Measurements from ENCODE around the gene SH2D6.

GRCh38 chr2:85445316-85446295 lies 27.1 kb downstream of the SH2D6 start:
- TF ChIP-seq CTCF (IDR thresholded peaks at IDR 0.05; ENCODE audit: control extremely low read depth in 1 of 3, insufficient read depth in 1 of 3, low read depth in 1 of 3, low read length in 3 of 3) = no peak
- TF ChIP-seq, protein P1, sequence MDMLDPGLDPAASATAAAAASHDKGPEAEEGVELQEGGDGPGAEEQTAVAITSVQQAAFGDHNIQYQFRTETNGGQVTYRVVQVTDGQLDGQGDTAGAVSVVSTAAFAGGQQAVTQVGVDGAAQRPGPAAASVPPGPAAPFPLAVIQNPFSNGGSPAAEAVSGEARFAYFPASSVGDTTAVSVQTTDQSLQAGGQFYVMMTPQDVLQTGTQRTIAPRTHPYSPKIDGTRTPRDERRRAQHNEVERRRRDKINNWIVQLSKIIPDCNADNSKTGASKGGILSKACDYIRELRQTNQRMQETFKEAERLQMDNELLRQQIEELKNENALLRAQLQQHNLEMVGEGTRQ (IDR thresholded peaks at IDR 0.05; ENCODE audit: low read length) = no peak
- TF ChIP-seq KDM1A (IDR thresholded peaks at IDR 0.05; ENCODE audit: borderline replicate concordance, low read length) = no peak
- TF ChIP-seq EZH2 (IDR thresholded peaks at IDR 0.05; ENCODE audit: low read depth, low read length, severe bottlenecking) = no peak
- no peak for TF ChIP-seq POLR2A (IDR thresholded peaks at IDR 0.05; ENCODE audit: control extremely low read depth in 1 of 2, low read depth in 2 of 2, low read length in 2 of 2)
- no peak for TF ChIP-seq TAF7 (optimal IDR thresholded peaks at IDR 0.05; ENCODE audit: borderline replicate concordance, low read depth, low read length)

Measured in H1 (cell line).